ENCODE measurements around the gene POLN.
"Not testable (repeated sequence)": the region's sequence is repeated elsewhere in the genome, so short reads cannot be mapped to it uniquely, and the experiment has no call there.

Gene POLN

GRCh38 chr4:2251795-2252529, 10.0 kb upstream of the POLN start:
- DNase-seq (ENCODE audit: low spot score): no peak

- no peak for DNase-seq (ENCODE audit: low spot score)
These were observed 9.3 kb upstream of the POLN start for GRCh38 chr4:2251073-2251794.

- DNase-seq (ENCODE audit: low spot score): no peak
These were observed 8.6 kb upstream of the POLN start for GRCh38 chr4:2250357-2251072.

GRCh38 chr4:2249526-2250356, 7.8 kb upstream of the POLN start:
- DNase-seq (ENCODE audit: low spot score): no peak

GRCh38 chr4:2248821-2249261, 6.9 kb upstream of the POLN start:
- DNase-seq (ENCODE audit: low spot score): no peak

GRCh38 chr4:2248044-2248780, 6.3 kb upstream of the POLN start:
- DNase-seq (ENCODE audit: low spot score): no peak

GRCh38 chr4:2247128-2248043, 5.5 kb upstream of the POLN start:
- no peak for DNase-seq (ENCODE audit: low spot score)

GRCh38 chr4:2246384-2247127, 4.6 kb upstream of the POLN start:
- DNase-seq (ENCODE audit: low spot score): no peak

- DNase-seq (ENCODE audit: low spot score): no peak
These were observed 3.9 kb upstream of the POLN start for GRCh38 chr4:2245787-2246275.

GRCh38 chr4:2245057-2245786, 3.3 kb upstream of the POLN start:
- DNase-seq (ENCODE audit: low spot score): no peak

GRCh38 chr4:2243681-2244380, 1.9 kb upstream of the POLN start:
- DNase-seq (ENCODE audit: low spot score): no peak

- DNase-seq (ENCODE audit: low spot score): no peak
These were observed 918 bp downstream of the POLN start for GRCh38 chr4:2241003-2241402.

- no peak for DNase-seq (ENCODE audit: low spot score)
These were observed 4.8 kb downstream of the POLN start for GRCh38 chr4:2236944-2237666.

- DNase-seq (ENCODE audit: low spot score): no peak
These were observed 10.8 kb downstream of the POLN start for GRCh38 chr4:2231082-2231481.

- no peak for DNase-seq (ENCODE audit: low spot score)
These were observed 15.7 kb downstream of the POLN start for GRCh38 chr4:2226261-2226660.

GRCh38 chr4:2222838-2223237, 19.1 kb downstream of the POLN start:
- DNase-seq (ENCODE audit: low spot score): no peak

GRCh38 chr4:2221378-2221777, 20.5 kb downstream of the POLN start:
- DNase-seq (ENCODE audit: low spot score): not testable (repeated sequence)
